Measurements from ENCODE around the gene RNF115.

GRCh38 chr1:145858238-145858900 lies 34.5 kb upstream of the RNF115 start:
- no peak; the same call in 1 of the 2 replicates for TF ChIP-seq POLR2AphosphoS5 (IDR thresholded peaks at IDR 0.05; ENCODE audit: low read depth, low read length)
- no peak for TF ChIP-seq CHD2 (IDR thresholded peaks at IDR 0.05; ENCODE audit: low read length)
- no peak for TF ChIP-seq SAP30 (IDR thresholded peaks at IDR 0.05; ENCODE audit: insufficient read depth, insufficient replicate concordance, low read length)
- no peak for TF ChIP-seq CTCF (IDR thresholded peaks at IDR 0.05; ENCODE audit: control extremely low read depth in 1 of 3, insufficient read depth in 1 of 3, low read depth in 1 of 3, low read length in 3 of 3)
- no peak for TF ChIP-seq RXRA (IDR thresholded peaks at IDR 0.05; ENCODE audit: insufficient read depth, low read depth, low read length)
- no peak for TF ChIP-seq RBBP5 (IDR thresholded peaks at IDR 0.05; ENCODE audit: borderline replicate concordance, low read depth, low read length)
- TF ChIP-seq RAD21 (IDR thresholded peaks at IDR 0.05 in 1 of 2, conservative IDR thresholded peaks at IDR 0.05 in 1 of 2; ENCODE audit: low read depth in 2 of 2, low read length in 2 of 2), result no peak
- no peak for TF ChIP-seq ZNF274 (IDR thresholded peaks at IDR 0.05; ENCODE audit: borderline replicate concordance, extremely low read depth, low read length)
- TF ChIP-seq MAFK (IDR thresholded peaks at IDR 0.05; ENCODE audit: low read depth, low read length), result no peak

Data from H1 (cell line).